Measurements from ENCODE around the gene IGFBP2.

Gene IGFBP2

GRCh38 chr2:216681683-216682082, 48.5 kb downstream of the IGFBP2 start:
- no peaks in the 10 kb centered on the region for H3K27me3 ChIP-seq (ENCODE audit: control insufficient read depth, insufficient read depth, low read length)
- no peaks in the 10 kb centered on the region for H3K9me3 ChIP-seq (ENCODE audit: control insufficient read depth, insufficient read depth, low read length)
- H3K4me1 ChIP-seq (ENCODE audit: control insufficient read depth, insufficient read depth, low read length) = no peaks in the 10 kb centered on the region
- H3K9ac ChIP-seq (ENCODE audit: low read depth, low read length) = no peak overlapping the region
- H3K36me3 ChIP-seq (ENCODE audit: control insufficient read depth, insufficient read depth, low read length) = no peaks in the 10 kb centered on the region
- no peak overlapping the region for H3K4me3 ChIP-seq (ENCODE audit: low read depth, low read length)

- no peaks in the 10 kb centered on the region for H3K36me3 ChIP-seq (ENCODE audit: control insufficient read depth, insufficient read depth, low read length)
- no peaks in the 10 kb centered on the region for H3K27me3 ChIP-seq (ENCODE audit: control insufficient read depth, insufficient read depth, low read length)
- H3K9me3 ChIP-seq (ENCODE audit: control insufficient read depth, insufficient read depth, low read length) = no peaks in the 10 kb centered on the region
- H3K4me3 ChIP-seq (ENCODE audit: low read depth, low read length) = no peak overlapping the region
- no peaks in the 10 kb centered on the region for H3K4me1 ChIP-seq (ENCODE audit: control insufficient read depth, insufficient read depth, low read length)
- no peak overlapping the region for H3K9ac ChIP-seq (ENCODE audit: low read depth, low read length)
Observed at GRCh38 chr2:216683846-216684245, 50.6 kb downstream of the IGFBP2 start.

GRCh38 chr2:216685327-216685875, 52.2 kb downstream of the IGFBP2 start:
- no peaks in the 10 kb centered on the region for H3K9me3 ChIP-seq (ENCODE audit: control insufficient read depth, insufficient read depth, low read length)
- H3K36me3 ChIP-seq (ENCODE audit: control insufficient read depth, insufficient read depth, low read length) = no peaks in the 10 kb centered on the region
- H3K9ac ChIP-seq (ENCODE audit: low read depth, low read length) = no peak overlapping the region
- peaks cover 5% of the 10 kb centered on the region for H3K4me1 ChIP-seq (ENCODE audit: control insufficient read depth, insufficient read depth, low read length)
- no peak overlapping the region for H3K4me3 ChIP-seq (ENCODE audit: low read depth, low read length)
- peaks cover 6% of the 10 kb centered on the region for H3K27me3 ChIP-seq (ENCODE audit: control insufficient read depth, insufficient read depth, low read length)

GRCh38 chr2:216687111-216687510, 53.9 kb downstream of the IGFBP2 start:
- Histone ChIP-seq H3K9ac (ENCODE audit: low read depth, low read length) (no peak overlapping the region), H3K4me1 (ENCODE audit: control insufficient read depth, insufficient read depth, low read length) (peaks cover 5% of the 10 kb centered on the region), H3K36me3 (ENCODE audit: control insufficient read depth, insufficient read depth, low read length) (no peaks in the 10 kb centered on the region), H3K4me3 (ENCODE audit: low read depth, low read length) (no peak overlapping the region), H3K27me3 (ENCODE audit: control insufficient read depth, insufficient read depth, low read length) (peaks cover 12% of the 10 kb centered on the region), H3K9me3 (ENCODE audit: control insufficient read depth, insufficient read depth, low read length) (no peaks in the 10 kb centered on the region)

GRCh38 chr2:216687646-216688045, 54.4 kb downstream of the IGFBP2 start:
- no peaks in the 10 kb centered on the region for H3K36me3 ChIP-seq (ENCODE audit: control insufficient read depth, insufficient read depth, low read length)
- no peak overlapping the region for H3K9ac ChIP-seq (ENCODE audit: low read depth, low read length)
- no peak overlapping the region for H3K4me3 ChIP-seq (ENCODE audit: low read depth, low read length)
- H3K27me3 ChIP-seq (ENCODE audit: control insufficient read depth, insufficient read depth, low read length) = peaks cover 12% of the 10 kb centered on the region
- H3K4me1 ChIP-seq (ENCODE audit: control insufficient read depth, insufficient read depth, low read length) = peaks cover 5% of the 10 kb centered on the region
- H3K9me3 ChIP-seq (ENCODE audit: control insufficient read depth, insufficient read depth, low read length) = no peaks in the 10 kb centered on the region

- Histone ChIP-seq H3K4me1 (ENCODE audit: control insufficient read depth, insufficient read depth, low read length) (peaks cover 5% of the 10 kb centered on the region), H3K36me3 (ENCODE audit: control insufficient read depth, insufficient read depth, low read length) (no peaks in the 10 kb centered on the region), H3K9me3 (ENCODE audit: control insufficient read depth, insufficient read depth, low read length) (no peaks in the 10 kb centered on the region), H3K9ac (ENCODE audit: low read depth, low read length) (no peak overlapping the region), H3K4me3 (ENCODE audit: low read depth, low read length) (no peak overlapping the region), H3K27me3 (ENCODE audit: control insufficient read depth, insufficient read depth, low read length) (peaks cover 15% of the 10 kb centered on the region)
Observed at GRCh38 chr2:216688731-216689340, 55.6 kb downstream of the IGFBP2 start.

- H3K27me3 ChIP-seq (ENCODE audit: control insufficient read depth, insufficient read depth, low read length) = peaks cover 17% of the 10 kb centered on the region
- no peak overlapping the region for H3K9ac ChIP-seq (ENCODE audit: low read depth, low read length)
- H3K4me3 ChIP-seq (ENCODE audit: low read depth, low read length) = no peak overlapping the region
- no peaks in the 10 kb centered on the region for H3K9me3 ChIP-seq (ENCODE audit: control insufficient read depth, insufficient read depth, low read length)
- peaks cover 5% of the 10 kb centered on the region for H3K4me1 ChIP-seq (ENCODE audit: control insufficient read depth, insufficient read depth, low read length)
- no peaks in the 10 kb centered on the region for H3K36me3 ChIP-seq (ENCODE audit: control insufficient read depth, insufficient read depth, low read length)
Observed at GRCh38 chr2:216689397-216689796, 56.2 kb downstream of the IGFBP2 start.

- Histone ChIP-seq H3K4me3 (ENCODE audit: low read depth, low read length) (peak overlapping the region; percentile 22), H3K9ac (ENCODE audit: low read depth, low read length) (no peak overlapping the region), H3K27me3 (ENCODE audit: control insufficient read depth, insufficient read depth, low read length) (peaks cover 26% of the 10 kb centered on the region), H3K4me1 (ENCODE audit: control insufficient read depth, insufficient read depth, low read length) (peaks cover 7% of the 10 kb centered on the region), H3K9me3 (ENCODE audit: control insufficient read depth, insufficient read depth, low read length) (no peaks in the 10 kb centered on the region), H3K36me3 (ENCODE audit: control insufficient read depth, insufficient read depth, low read length) (no peaks in the 10 kb centered on the region)
Observed at GRCh38 chr2:216690456-216690852, 57.2 kb downstream of the IGFBP2 start.

- peaks cover 10% of the 10 kb centered on the region for H3K4me1 ChIP-seq (ENCODE audit: control insufficient read depth, insufficient read depth, low read length)
- peaks cover 31% of the 10 kb centered on the region for H3K27me3 ChIP-seq (ENCODE audit: control insufficient read depth, insufficient read depth, low read length)
- no peaks in the 10 kb centered on the region for H3K9me3 ChIP-seq (ENCODE audit: control insufficient read depth, insufficient read depth, low read length)
- H3K4me3 ChIP-seq (ENCODE audit: low read depth, low read length) = peak overlapping the region; percentile 48
- no peaks in the 10 kb centered on the region for H3K36me3 ChIP-seq (ENCODE audit: control insufficient read depth, insufficient read depth, low read length)
- no peak overlapping the region for H3K9ac ChIP-seq (ENCODE audit: low read depth, low read length)
Observed at GRCh38 chr2:216690853-216691741, 57.9 kb downstream of the IGFBP2 start.

- H3K27me3 ChIP-seq (ENCODE audit: control insufficient read depth, insufficient read depth, low read length) = peaks cover 43% of the 10 kb centered on the region
- H3K36me3 ChIP-seq (ENCODE audit: control insufficient read depth, insufficient read depth, low read length) = no peaks in the 10 kb centered on the region
- no peak overlapping the region for H3K9ac ChIP-seq (ENCODE audit: low read depth, low read length)
- peaks cover 10% of the 10 kb centered on the region for H3K4me1 ChIP-seq (ENCODE audit: control insufficient read depth, insufficient read depth, low read length)
- H3K4me3 ChIP-seq (ENCODE audit: low read depth, low read length) = peak overlapping the region; percentile 88
- no peaks in the 10 kb centered on the region for H3K9me3 ChIP-seq (ENCODE audit: control insufficient read depth, insufficient read depth, low read length)
Observed at GRCh38 chr2:216692636-216693413, 59.6 kb downstream of the IGFBP2 start.

GRCh38 chr2:216693414-216694080, 60.3 kb downstream of the IGFBP2 start:
- peak overlapping the region; percentile 44 for H3K4me3 ChIP-seq (ENCODE audit: low read depth, low read length)
- no peaks in the 10 kb centered on the region for H3K9me3 ChIP-seq (ENCODE audit: control insufficient read depth, insufficient read depth, low read length)
- no peak overlapping the region for H3K9ac ChIP-seq (ENCODE audit: low read depth, low read length)
- H3K36me3 ChIP-seq (ENCODE audit: control insufficient read depth, insufficient read depth, low read length) = no peaks in the 10 kb centered on the region
- H3K27me3 ChIP-seq (ENCODE audit: control insufficient read depth, insufficient read depth, low read length) = peaks cover 44% of the 10 kb centered on the region
- peaks cover 10% of the 10 kb centered on the region for H3K4me1 ChIP-seq (ENCODE audit: control insufficient read depth, insufficient read depth, low read length)

Measured in iPS-15b (cell line).